ENCODE data around the gene CNTFR.
A peak's percentile ranks its signal among the peaks of the same experiment; 100 is the strongest.
"Not testable (repeated sequence)": the region's sequence is repeated elsewhere in the genome, so short reads cannot be mapped to it uniquely, and the experiment has no call there.

The CNTFR gene

GRCh38 chr9:34589636-34590380, at the start of gene CNTFR:
CNTFR (minus strand) TSS chr9:34589724; CDS start chr9:34568981, 20,743 bp downstream.
- peak; percentile 64 for DNase-seq (ENCODE audit: low read depth, low spot score)

- not testable (repeated sequence) for DNase-seq (ENCODE audit: low read depth, low spot score)
Measured at GRCh38 chr9:34639322-34639721, 49.8 kb upstream of the CNTFR start.

- DNase-seq (ENCODE audit: low read depth, low spot score), result no peak
Measured at GRCh38 chr9:34638138-34638445, 48.6 kb upstream of the CNTFR start.

GRCh38 chr9:34637356-34638137, 48.0 kb upstream of the CNTFR start, which contains the start of gene SIGMAR1:
SIGMAR1 (minus strand) TSS chr9:34637787; CDS start chr9:34637697, 90 bp downstream.
- DNase-seq (ENCODE audit: low read depth, low spot score), result peak; percentile 98

GRCh38 chr9:34636791-34637355, 47.3 kb upstream of the CNTFR start:
- DNase-seq (ENCODE audit: low read depth, low spot score), result no peak

GRCh38 chr9:34635556-34635955, 46.0 kb upstream of the CNTFR start:
- no peak for DNase-seq (ENCODE audit: low read depth, low spot score)

GRCh38 chr9:34634551-34635248, 45.2 kb upstream of the CNTFR start:
- no peak for DNase-seq (ENCODE audit: low read depth, low spot score)

- peak; percentile 79 for DNase-seq (ENCODE audit: low read depth, low spot score)
Measured at GRCh38 chr9:34633851-34634550, 44.5 kb upstream of the CNTFR start.

GRCh38 chr9:34633166-34633565, 43.6 kb upstream of the CNTFR start:
- DNase-seq (ENCODE audit: low read depth, low spot score), result no peak

- DNase-seq (ENCODE audit: low read depth, low spot score), result no peak
Measured at GRCh38 chr9:34630402-34631154, 41.1 kb upstream of the CNTFR start.

GRCh38 chr9:34629491-34629808, 39.9 kb upstream of the CNTFR start:
- DNase-seq (ENCODE audit: low read depth, low spot score), result no peak

GRCh38 chr9:34628656-34629490, 39.3 kb upstream of the CNTFR start, which contains the start of gene ARID3C:
ARID3C (minus strand) TSS chr9:34629066; CDS start chr9:34628014, 1,052 bp downstream.
- DNase-seq (ENCODE audit: low read depth, low spot score), result peak; percentile 59

GRCh38 chr9:34627716-34628655, 38.5 kb upstream of the CNTFR start:
- DNase-seq (ENCODE audit: low read depth, low spot score), result no peak

GRCh38 chr9:34625186-34625486, 35.6 kb upstream of the CNTFR start:
- no peak for DNase-seq (ENCODE audit: low read depth, low spot score)

- DNase-seq (ENCODE audit: low read depth, low spot score), result no peak
Measured at GRCh38 chr9:34624475-34625185, 35.1 kb upstream of the CNTFR start.

GRCh38 chr9:34623374-34624235, 34.1 kb upstream of the CNTFR start:
- no peak for DNase-seq (ENCODE audit: low read depth, low spot score)

Measured in astrocyte of the hippocampus (primary cell).